ENCODE data around the gene CDH13. TPM values are rescaled to one million over a fixed set of nuclear protein-coding genes. Genes with fewer than 3 reads are reported as not detected.

The CDH13 gene
- polyA plus RNA-seq, 1 donor from 2014 or later, result 3.2 TPM

- Histone ChIP-seq H3K36me3 (ENCODE audit: insufficient read depth, low read length) (no peaks in the 10 kb centered on the region), H3F3A (ENCODE audit: insufficient read depth, low read length, poor library complexity, severe bottlenecking) (no peaks in the 10 kb centered on the region), H2AFZ (ENCODE audit: low read depth, low read length) (no peak overlapping the region), H3K27ac (ENCODE audit: low read length) (no peak overlapping the region), H3K27me3 (ENCODE audit: insufficient read depth, low read depth, low read length) (no peaks in the 10 kb centered on the region), H4K20me1 (ENCODE audit: insufficient read depth) (no peaks in the 10 kb centered on the region), H3K9me2 (ENCODE audit: insufficient read depth, low read length) (no peaks in the 10 kb centered on the region), H3K4me2 (ENCODE audit: low read length) (no peak overlapping the region), H3K9me3 (ENCODE audit: low read length) (no peaks in the 10 kb centered on the region), H3K4me3 (ENCODE audit: low read length) (no peak overlapping the region), H3K9ac (ENCODE audit: low read length) (no peak overlapping the region), H3K79me2 (replicated peaks; ENCODE audit: insufficient read depth, low read length) (no peaks in the 10 kb centered on the region)
- TF ChIP-seq SMC3 (conservative IDR thresholded peaks at IDR 0.05; ENCODE audit: poor library complexity) (no peak), POLR2AphosphoS5 (IDR thresholded peaks at IDR 0.05) (no peak), EZH2 (IDR thresholded peaks at IDR 0.05; ENCODE audit: borderline replicate concordance, insufficient read depth, low read length, poor library complexity, severe bottlenecking) (no peak)
Observed at GRCh38 chr16:83171396-83171795, 544.6 kb downstream of the CDH13 start.

- no peaks in the 10 kb centered on the region for H3F3A ChIP-seq (ENCODE audit: insufficient read depth, low read length, poor library complexity, severe bottlenecking)
- H3K27me3 ChIP-seq (ENCODE audit: insufficient read depth, low read depth, low read length), result no peaks in the 10 kb centered on the region
- no peak overlapping the region for H3K4me3 ChIP-seq (ENCODE audit: low read length)
- TF ChIP-seq EZH2 (IDR thresholded peaks at IDR 0.05; ENCODE audit: borderline replicate concordance, insufficient read depth, low read length, poor library complexity, severe bottlenecking) (no peak), RAD21 (conservative IDR thresholded peaks at IDR 0.05) (no peak), MXI1 (conservative IDR thresholded peaks at IDR 0.05; ENCODE audit: poor library complexity, severe bottlenecking) (no peak), TAF1 (IDR thresholded peaks at IDR 0.05; ENCODE audit: low read depth) (no peak), EP300 (conservative IDR thresholded peaks at IDR 0.05; ENCODE audit: poor library complexity, severe bottlenecking) (no peak), REST (IDR thresholded peaks at IDR 0.05; ENCODE audit: borderline replicate concordance) (no peak), POLR2AphosphoS5 (IDR thresholded peaks at IDR 0.05) (no peak), SMC3 (conservative IDR thresholded peaks at IDR 0.05; ENCODE audit: poor library complexity) (no peak)
- TF ChIP-seq, protein P1, sequence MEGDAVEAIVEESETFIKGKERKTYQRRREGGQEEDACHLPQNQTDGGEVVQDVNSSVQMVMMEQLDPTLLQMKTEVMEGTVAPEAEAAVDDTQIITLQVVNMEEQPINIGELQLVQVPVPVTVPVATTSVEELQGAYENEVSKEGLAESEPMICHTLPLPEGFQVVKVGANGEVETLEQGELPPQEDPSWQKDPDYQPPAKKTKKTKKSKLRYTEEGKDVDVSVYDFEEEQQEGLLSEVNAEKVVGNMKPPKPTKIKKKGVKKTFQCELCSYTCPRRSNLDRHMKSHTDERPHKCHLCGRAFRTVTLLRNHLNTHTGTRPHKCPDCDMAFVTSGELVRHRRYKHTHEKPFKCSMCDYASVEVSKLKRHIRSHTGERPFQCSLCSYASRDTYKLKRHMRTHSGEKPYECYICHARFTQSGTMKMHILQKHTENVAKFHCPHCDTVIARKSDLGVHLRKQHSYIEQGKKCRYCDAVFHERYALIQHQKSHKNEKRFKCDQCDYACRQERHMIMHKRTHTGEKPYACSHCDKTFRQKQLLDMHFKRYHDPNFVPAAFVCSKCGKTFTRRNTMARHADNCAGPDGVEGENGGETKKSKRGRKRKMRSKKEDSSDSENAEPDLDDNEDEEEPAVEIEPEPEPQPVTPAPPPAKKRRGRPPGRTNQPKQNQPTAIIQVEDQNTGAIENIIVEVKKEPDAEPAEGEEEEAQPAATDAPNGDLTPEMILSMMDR (IDR thresholded peaks at IDR 0.05; ENCODE audit: poor library complexity, severe bottlenecking), result no peak
- no peak overlapping the region for H2AFZ ChIP-seq (ENCODE audit: low read depth, low read length)
- H3K79me2 ChIP-seq (replicated peaks; ENCODE audit: insufficient read depth, low read length), result no peaks in the 10 kb centered on the region
- no peak overlapping the region for H3K4me2 ChIP-seq (ENCODE audit: low read length)
- no peaks in the 10 kb centered on the region for H3K9me3 ChIP-seq (ENCODE audit: low read length)
- no peaks in the 10 kb centered on the region for H4K20me1 ChIP-seq (ENCODE audit: insufficient read depth)
- H3K36me3 ChIP-seq (ENCODE audit: insufficient read depth, low read length), result no peaks in the 10 kb centered on the region
- H3K9ac ChIP-seq (ENCODE audit: low read length), result no peak overlapping the region
- no peaks in the 10 kb centered on the region for H3K9me2 ChIP-seq (ENCODE audit: insufficient read depth, low read length)
- no peak overlapping the region for H3K27ac ChIP-seq (ENCODE audit: low read length)
Observed at GRCh38 chr16:83174671-83175070, 547.9 kb downstream of the CDH13 start.

DNA sequence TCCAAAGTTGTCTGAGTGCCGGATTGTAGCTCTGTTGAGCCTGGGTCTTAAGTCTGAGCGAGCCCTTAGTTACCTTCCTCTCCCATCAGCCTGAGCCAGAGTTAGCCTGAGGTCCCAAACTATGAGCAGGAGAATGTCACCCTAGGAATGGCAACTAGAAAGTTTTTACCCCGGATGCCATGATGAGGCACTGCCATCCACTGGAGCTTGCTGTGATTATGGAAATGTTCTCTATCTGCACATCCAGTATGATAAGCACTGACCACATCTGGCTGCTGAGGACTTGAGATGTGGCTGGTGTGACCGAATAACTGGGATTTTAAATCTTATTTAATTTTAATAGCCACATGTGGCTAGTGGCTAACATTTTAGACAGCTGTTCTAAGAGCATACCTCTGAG is 550.0 kb downstream of the CDH13 start:
- Histone ChIP-seq H3K4me3 (ENCODE audit: low read length) (no peak overlapping the region), H2AFZ (ENCODE audit: low read depth, low read length) (no peak overlapping the region), H3K9me2 (ENCODE audit: insufficient read depth, low read length) (no peaks in the 10 kb centered on the region), H3K27me3 (ENCODE audit: insufficient read depth, low read depth, low read length) (no peaks in the 10 kb centered on the region), H3K27ac (ENCODE audit: low read length) (no peak overlapping the region), H3F3A (ENCODE audit: insufficient read depth, low read length, poor library complexity, severe bottlenecking) (no peaks in the 10 kb centered on the region), H3K79me2 (replicated peaks; ENCODE audit: insufficient read depth, low read length) (no peaks in the 10 kb centered on the region), H3K9me3 (ENCODE audit: low read length) (no peaks in the 10 kb centered on the region), H3K9ac (ENCODE audit: low read length) (no peak overlapping the region), H4K20me1 (ENCODE audit: insufficient read depth) (no peaks in the 10 kb centered on the region), H3K36me3 (ENCODE audit: insufficient read depth, low read length) (no peaks in the 10 kb centered on the region), H3K4me2 (ENCODE audit: low read length) (no peak overlapping the region)
- TF ChIP-seq SMC3 (conservative IDR thresholded peaks at IDR 0.05; ENCODE audit: poor library complexity), result no peak
- TF ChIP-seq, protein P1 (IDR thresholded peaks at IDR 0.05; ENCODE audit: poor library complexity, severe bottlenecking), result no peak

All from neural cell (in vitro differentiated cells).